Fibroblast of lung (primary cell): Measurements from ENCODE around the gene RNF20. TPM values are rescaled to one million over a fixed set of nuclear protein-coding genes. Genes with fewer than 3 reads are reported as not detected.
A peak's percentile ranks its signal among the peaks of the same experiment; 100 is the strongest.

Experiments used
- DNase-seq, 2 donors: peaks; one replicate each; pipeline versions ENCODE4 v3.0.0 to v3.0.0-alpha.2; 2010; ENCODE audit warnings: low read depth in 2 of 2
- H2AFZ ChIP-seq: 2 replicates; pipeline ENCODE4 v1.5.1; 2012; ENCODE audit warnings: low read length, control low read depth, inconsistent platforms
- H3K27ac ChIP-seq: 2 replicates; pipeline ENCODE4 v1.5.1; 2011; ENCODE audit warnings: low read length, control low read depth; ENCODE audit not compliant: insufficient read depth
- H3K27me3 ChIP-seq: 2 replicates; pipeline ENCODE4 v1.5.1; 2011; ENCODE audit warnings: mild to moderate bottlenecking, low read length; ENCODE audit not compliant: control insufficient read depth, insufficient read depth
- H3K36me3 ChIP-seq: 2 replicates; pipeline ENCODE4 v1.5.1; 2011; ENCODE audit warnings: low read length; ENCODE audit not compliant: control insufficient read depth, insufficient read depth
- H3K4me1 ChIP-seq: 2 replicates; pipeline ENCODE4 v1.5.1; 2011; ENCODE audit warnings: low read length; ENCODE audit not compliant: control insufficient read depth, insufficient read depth; ENCODE audit errors: extremely low read depth
- H3K4me2 ChIP-seq: 2 replicates; pipeline ENCODE4 v1.5.1; 2011; ENCODE audit warnings: low read length, control low read depth; ENCODE audit not compliant: insufficient read depth; ENCODE audit errors: extremely low read depth
- H3K4me3 ChIP-seq, 4 experiments: fragments of 200-600 bp in 1 of 4; sonication (generic) in 1 of 4; replicated peaks in 1 of 4; 2 replicates each; pipeline ENCODE4 v1.5.1; 2011 to 2016; ENCODE audit warnings: low read length in 4 of 4, low read depth in 3 of 4, mild to moderate bottlenecking in 3 of 4, control low read depth in 2 of 4, inconsistent platforms in 1 of 4, mixed read lengths in 1 of 4; ENCODE audit not compliant: insufficient read depth in 1 of 4; ENCODE audit errors: control extremely low read depth in 1 of 4
- H3K79me2 ChIP-seq: 2 replicates; pipeline ENCODE4 v1.5.1; 2012; ENCODE audit warnings: mild to moderate bottlenecking, low read length, inconsistent platforms; ENCODE audit not compliant: control insufficient read depth, insufficient read depth
- H3K9ac ChIP-seq: 2 replicates; pipeline ENCODE4 v1.5.1; 2011; ENCODE audit warnings: mild to moderate bottlenecking, low read length, control low read depth; ENCODE audit not compliant: insufficient read depth
- H3K9me3 ChIP-seq: 2 replicates; pipeline ENCODE4 v1.5.1; 2012; ENCODE audit warnings: low read depth, low read length; ENCODE audit not compliant: control insufficient read depth, insufficient read depth
- H4K20me1 ChIP-seq: 2 replicates; pipeline ENCODE4 v1.5.1; 2011; ENCODE audit warnings: low read length; ENCODE audit not compliant: control insufficient read depth, insufficient read depth; ENCODE audit errors: extremely low read depth
- EZH2 ChIP-seq: IDR thresholded peaks from 2 replicates; pipeline ENCODE4 v1.5.1; 2012; ENCODE audit warnings: low read length, control low read depth, mild to moderate bottlenecking; ENCODE audit errors: missing control alignments
- polyA plus RNA-seq, 2 donors: library from polyadenylated mRNA; depleted of rRNA in 1 of 2; stranded (reverse) in 1 of 2; unstranded in 1 of 2; fragments of >200 nt; gene quantifications; 2 replicates each; pipeline ENCODE4 v1.2.1, GENCODE V29; 2011 to 2012; ENCODE audit warnings: missing spikeins in 1 of 2
- total RNA-seq: library from RNA; depleted of rRNA; stranded (reverse); fragments of >200 nt; gene quantifications from 2 replicates; pipeline ENCODE4 v1.2.1, GENCODE V29; 2014
- TF ChIP-seq, protein P1 (sequence below), 2 donors: IDR thresholded peaks in 1 of 2; conservative IDR thresholded peaks in 1 of 2; 1 replicate in 1 of 2; 2 replicates in 1 of 2; pipeline ENCODE4 v1.5.1; 2011 to 2012; ENCODE audit warnings: low read length in 2 of 2, control low read depth in 1 of 2, inconsistent platforms in 1 of 2, low read depth in 1 of 2, mild to moderate bottlenecking in 1 of 2

Gene RNF20
- total and polyA plus RNA-seq, 2 donors (not counting 1 experiment from before 2014, with no cell fraction given) = 23.0 to 29.6 TPM

DNA sequence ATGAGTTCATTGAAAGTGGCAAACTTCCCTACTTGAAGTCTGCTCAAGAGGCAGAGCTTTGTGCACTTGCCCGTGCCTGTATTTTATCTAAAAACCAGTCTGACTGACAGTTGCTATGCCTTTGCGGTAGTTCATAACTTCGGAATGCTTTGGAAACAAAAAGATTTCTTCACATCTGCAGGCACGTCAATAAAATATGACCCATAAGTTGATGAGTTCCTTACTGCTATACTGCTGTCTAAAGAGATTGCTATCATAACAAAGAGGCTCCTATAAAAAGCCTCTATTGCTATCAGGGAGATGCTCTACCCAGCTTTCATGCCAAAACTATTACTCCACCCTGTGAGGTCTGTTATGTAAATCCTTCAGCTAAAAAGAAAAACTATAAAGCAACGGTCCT lies 25.4 kb upstream of the RNF20 start:
- H3K4me3 ChIP-seq = no peak overlapping the region
- H3K27ac ChIP-seq = no peak overlapping the region
- no peak overlapping the region for H2AFZ ChIP-seq
- H3K79me2 ChIP-seq = no peaks in the 10 kb centered on the region
- H3K36me3 ChIP-seq = no peaks in the 10 kb centered on the region
- H3K9me3 ChIP-seq = no peaks in the 10 kb centered on the region
- TF ChIP-seq EZH2 = no peak
- TF ChIP-seq, protein P1, sequence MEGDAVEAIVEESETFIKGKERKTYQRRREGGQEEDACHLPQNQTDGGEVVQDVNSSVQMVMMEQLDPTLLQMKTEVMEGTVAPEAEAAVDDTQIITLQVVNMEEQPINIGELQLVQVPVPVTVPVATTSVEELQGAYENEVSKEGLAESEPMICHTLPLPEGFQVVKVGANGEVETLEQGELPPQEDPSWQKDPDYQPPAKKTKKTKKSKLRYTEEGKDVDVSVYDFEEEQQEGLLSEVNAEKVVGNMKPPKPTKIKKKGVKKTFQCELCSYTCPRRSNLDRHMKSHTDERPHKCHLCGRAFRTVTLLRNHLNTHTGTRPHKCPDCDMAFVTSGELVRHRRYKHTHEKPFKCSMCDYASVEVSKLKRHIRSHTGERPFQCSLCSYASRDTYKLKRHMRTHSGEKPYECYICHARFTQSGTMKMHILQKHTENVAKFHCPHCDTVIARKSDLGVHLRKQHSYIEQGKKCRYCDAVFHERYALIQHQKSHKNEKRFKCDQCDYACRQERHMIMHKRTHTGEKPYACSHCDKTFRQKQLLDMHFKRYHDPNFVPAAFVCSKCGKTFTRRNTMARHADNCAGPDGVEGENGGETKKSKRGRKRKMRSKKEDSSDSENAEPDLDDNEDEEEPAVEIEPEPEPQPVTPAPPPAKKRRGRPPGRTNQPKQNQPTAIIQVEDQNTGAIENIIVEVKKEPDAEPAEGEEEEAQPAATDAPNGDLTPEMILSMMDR (conservative IDR thresholded peaks at IDR 0.05 in 1 of 2, IDR thresholded peaks at IDR 0.05 in 1 of 2; ENCODE audit: low read depth in 1 of 2, low read length in 2 of 2) = no peak
- H4K20me1 ChIP-seq = no peaks in the 10 kb centered on the region
- H3K4me1 ChIP-seq = peaks cover 12% of the 10 kb centered on the region
- no peak overlapping the region for H3K9ac ChIP-seq
- no peaks in the 10 kb centered on the region for H3K27me3 ChIP-seq
- no peak overlapping the region for H3K4me2 ChIP-seq
- DNase-seq = peak in 1 of 2 donors; percentile 11

- H3K79me2 ChIP-seq = no peaks in the 10 kb centered on the region
- no peak overlapping the region for H3K9ac ChIP-seq
- H3K9me3 ChIP-seq = no peaks in the 10 kb centered on the region
- no peaks in the 10 kb centered on the region for H3K36me3 ChIP-seq
- DNase-seq = no peak
- H3K4me1 ChIP-seq = peaks cover 17% of the 10 kb centered on the region
- no peak overlapping the region for H3K4me3 ChIP-seq
- no peak overlapping the region for H3K27ac ChIP-seq
- no peaks in the 10 kb centered on the region for H4K20me1 ChIP-seq
- TF ChIP-seq, protein P1 (conservative IDR thresholded peaks at IDR 0.05 in 1 of 2, IDR thresholded peaks at IDR 0.05 in 1 of 2; ENCODE audit: low read depth in 1 of 2, low read length in 2 of 2) = no peak
- TF ChIP-seq EZH2 = no peak
- H3K4me2 ChIP-seq = no peak overlapping the region
- H2AFZ ChIP-seq = no peak overlapping the region
- H3K27me3 ChIP-seq = no peaks in the 10 kb centered on the region
These were observed 24.1 kb upstream of the RNF20 start for GRCh38 chr9:101509572-101509971.

GRCh38 chr9:101510459-101510858 lies 23.2 kb upstream of the RNF20 start:
- H3K4me2 ChIP-seq = no peak overlapping the region
- H3K9me3 ChIP-seq = no peaks in the 10 kb centered on the region
- no peaks in the 10 kb centered on the region for H3K79me2 ChIP-seq
- DNase-seq = no peak
- TF ChIP-seq, protein P1 (conservative IDR thresholded peaks at IDR 0.05 in 1 of 2, IDR thresholded peaks at IDR 0.05 in 1 of 2; ENCODE audit: low read depth in 1 of 2, low read length in 2 of 2) = no peak
- no peak for TF ChIP-seq EZH2
- H3K27me3 ChIP-seq = no peaks in the 10 kb centered on the region
- peaks cover 18% of the 10 kb centered on the region for H3K4me1 ChIP-seq
- no peaks in the 10 kb centered on the region for H4K20me1 ChIP-seq
- H2AFZ ChIP-seq = no peak overlapping the region
- H3K9ac ChIP-seq = no peak overlapping the region
- H3K27ac ChIP-seq = no peak overlapping the region
- no peak overlapping the region for H3K4me3 ChIP-seq
- no peaks in the 10 kb centered on the region for H3K36me3 ChIP-seq
